NCI-H1092 treated with DMSO at 0.1 percent for 48 hours (cell line): ENCODE measurements around the gene CFAP90.
A peak's percentile ranks its signal among the peaks of the same experiment; 100 is the strongest.

Experiments used
- DNase-seq: peaks from one replicate; lab custom pipeline; 2025; lab: John Stamatoyannopoulos, UW

CFAP90 gene

GRCh38 chr5:7850395-7851239, at the start of gene CFAP90:
TSS of gene CFAP90 (minus strand) at chr5:7851133. CDS start at chr5:7851021, 112 bp downstream.
- peak; percentile 65 for DNase-seq

GRCh38 chr5:7897014-7897600, 46.2 kb upstream of the CFAP90 start:
- DNase-seq: peak; percentile 7

- DNase-seq: no peak
Observed at GRCh38 chr5:7894860-7895259, 43.9 kb upstream of the CFAP90 start.

GRCh38 chr5:7894439-7894838, 43.5 kb upstream of the CFAP90 start:
- DNase-seq: no peak

GRCh38 chr5:7888901-7889300, 38.0 kb upstream of the CFAP90 start:
- DNase-seq: no peak

- DNase-seq: peak; percentile 10
Observed at GRCh38 chr5:7886849-7887475, 36.0 kb upstream of the CFAP90 start.

- no peak for DNase-seq
Observed at GRCh38 chr5:7884491-7885267, 33.7 kb upstream of the CFAP90 start.

- DNase-seq: no peak
Observed at GRCh38 chr5:7882926-7883325, 32.0 kb upstream of the CFAP90 start.

GRCh38 chr5:7881816-7882215, 30.9 kb upstream of the CFAP90 start:
- DNase-seq: no peak

- no peak for DNase-seq
Observed at GRCh38 chr5:7881091-7881490, 30.2 kb upstream of the CFAP90 start.

- peak; percentile 21 for DNase-seq
Observed at GRCh38 chr5:7878381-7878873, 27.5 kb upstream of the CFAP90 start.

GRCh38 chr5:7877851-7878250, 26.9 kb upstream of the CFAP90 start:
- peak; percentile 35 for DNase-seq

- no peak for DNase-seq
Observed at GRCh38 chr5:7876867-7877266, 25.9 kb upstream of the CFAP90 start.

- DNase-seq: no peak
Observed at GRCh38 chr5:7875151-7875550, 24.2 kb upstream of the CFAP90 start.

GRCh38 chr5:7874639-7875038, 23.7 kb upstream of the CFAP90 start:
- DNase-seq: no peak

GRCh38 chr5:7873216-7873615, 22.3 kb upstream of the CFAP90 start:
- no peak for DNase-seq

GRCh38 chr5:7872517-7873130, 21.7 kb upstream of the CFAP90 start:
- no peak for DNase-seq

- no peak for DNase-seq
Observed at GRCh38 chr5:7871653-7872052, 20.7 kb upstream of the CFAP90 start.

- peak; percentile 18 for DNase-seq
Observed at GRCh38 chr5:7869474-7870136, 18.7 kb upstream of the CFAP90 start.

- DNase-seq: peak; percentile 94
Observed at GRCh38 chr5:7868773-7869473, 18.0 kb upstream of the CFAP90 start, which contains the start of the genes FASTKD3 and MTRR. TSS of gene FASTKD3 (minus strand) at chr5:7869031. CDS start at chr5:7868083, 948 bp downstream. TSS of gene MTRR (plus strand) at chr5:7869148. CDS start at chr5:7870795, 1,647 bp downstream.
